ENCODE measurements around the gene CD93.

Gene CD93, protein sequence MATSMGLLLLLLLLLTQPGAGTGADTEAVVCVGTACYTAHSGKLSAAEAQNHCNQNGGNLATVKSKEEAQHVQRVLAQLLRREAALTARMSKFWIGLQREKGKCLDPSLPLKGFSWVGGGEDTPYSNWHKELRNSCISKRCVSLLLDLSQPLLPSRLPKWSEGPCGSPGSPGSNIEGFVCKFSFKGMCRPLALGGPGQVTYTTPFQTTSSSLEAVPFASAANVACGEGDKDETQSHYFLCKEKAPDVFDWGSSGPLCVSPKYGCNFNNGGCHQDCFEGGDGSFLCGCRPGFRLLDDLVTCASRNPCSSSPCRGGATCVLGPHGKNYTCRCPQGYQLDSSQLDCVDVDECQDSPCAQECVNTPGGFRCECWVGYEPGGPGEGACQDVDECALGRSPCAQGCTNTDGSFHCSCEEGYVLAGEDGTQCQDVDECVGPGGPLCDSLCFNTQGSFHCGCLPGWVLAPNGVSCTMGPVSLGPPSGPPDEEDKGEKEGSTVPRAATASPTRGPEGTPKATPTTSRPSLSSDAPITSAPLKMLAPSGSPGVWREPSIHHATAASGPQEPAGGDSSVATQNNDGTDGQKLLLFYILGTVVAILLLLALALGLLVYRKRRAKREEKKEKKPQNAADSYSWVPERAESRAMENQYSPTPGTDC

DNA sequence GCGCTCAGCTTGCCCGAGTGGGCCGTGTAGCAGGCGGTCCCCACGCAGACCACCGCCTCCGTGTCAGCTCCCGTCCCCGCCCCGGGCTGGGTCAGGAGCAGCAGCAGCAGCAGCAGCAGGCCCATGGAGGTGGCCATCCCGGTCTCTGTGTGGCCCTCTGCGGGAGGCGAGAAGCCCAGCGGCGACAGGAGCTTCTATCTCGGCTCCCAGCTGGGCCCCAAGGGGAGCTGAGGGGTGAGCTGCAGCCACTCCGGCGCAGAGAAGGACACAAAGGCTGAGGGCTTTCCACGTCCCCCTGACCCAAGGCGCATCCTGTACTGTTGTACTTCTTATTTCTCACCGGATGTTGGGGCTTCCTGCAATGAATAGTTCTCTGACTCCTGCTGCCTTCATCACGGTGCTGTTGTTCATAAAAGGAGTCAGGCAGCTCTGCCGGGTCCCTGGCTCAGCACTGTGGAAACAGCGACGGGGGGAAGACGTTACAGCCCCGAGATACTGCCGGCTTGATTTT is at the start of gene CD93:
CD93 (minus strand) TSS at position 269 of the 511 bp plus-strand sequence; CDS start at position 137, 132 bp downstream.
- no peak for DNase-seq (ENCODE audit: low spot score)

DNA sequence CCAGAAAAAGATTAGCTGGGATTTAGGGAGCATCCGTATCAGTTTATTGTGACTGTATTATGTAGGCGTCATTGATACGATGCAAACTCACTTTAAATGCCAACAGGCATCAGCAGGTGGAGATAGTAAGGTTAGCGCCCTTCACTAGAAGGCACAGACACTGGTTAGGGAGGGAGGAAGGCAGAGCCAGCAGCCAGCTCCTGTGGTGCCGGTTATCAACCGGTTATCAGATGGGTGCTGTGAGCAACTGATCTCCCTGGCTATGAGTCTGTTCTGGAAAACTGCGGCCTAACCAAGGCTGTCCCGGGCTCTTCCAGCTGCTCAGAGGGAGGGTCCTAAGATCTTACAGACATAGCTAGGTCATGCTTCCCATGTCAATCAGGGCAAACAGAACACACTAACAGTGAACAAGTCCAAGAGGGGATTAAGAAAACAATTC is 47.5 kb upstream of the CD93 start:
- no peak for DNase-seq (ENCODE audit: low spot score)

DNA sequence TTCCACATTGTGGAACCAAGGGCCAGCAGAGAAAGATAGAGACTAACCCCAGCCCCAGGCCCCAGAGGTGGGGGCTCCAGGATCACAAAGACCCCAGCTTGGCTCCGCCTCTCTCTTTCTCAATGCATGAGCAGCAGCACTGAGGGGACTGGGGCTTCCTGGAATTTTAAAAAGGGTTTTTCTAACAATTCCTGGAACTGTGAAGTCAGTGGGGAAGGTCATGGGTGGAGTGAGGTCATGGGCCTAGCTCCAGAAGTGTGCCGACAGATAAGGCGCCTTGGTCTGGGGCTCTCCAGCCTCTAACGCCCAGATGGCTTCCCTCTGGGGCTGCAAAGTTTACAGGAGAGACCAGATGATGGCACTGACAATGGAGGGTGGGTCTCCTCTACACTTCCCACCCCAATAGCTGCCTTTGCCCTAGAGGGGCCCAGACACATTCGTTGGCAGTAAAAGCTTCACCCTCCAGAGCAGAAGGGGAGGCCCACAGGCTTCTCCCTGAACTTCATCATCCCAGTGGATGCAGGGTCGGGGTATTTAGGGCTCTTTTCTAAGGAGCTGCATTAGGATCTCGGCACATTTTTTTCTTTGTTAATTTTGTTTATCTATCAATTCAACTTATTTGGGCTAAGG is 46.9 kb upstream of the CD93 start:
- DNase-seq (ENCODE audit: low spot score), result no peak

DNA sequence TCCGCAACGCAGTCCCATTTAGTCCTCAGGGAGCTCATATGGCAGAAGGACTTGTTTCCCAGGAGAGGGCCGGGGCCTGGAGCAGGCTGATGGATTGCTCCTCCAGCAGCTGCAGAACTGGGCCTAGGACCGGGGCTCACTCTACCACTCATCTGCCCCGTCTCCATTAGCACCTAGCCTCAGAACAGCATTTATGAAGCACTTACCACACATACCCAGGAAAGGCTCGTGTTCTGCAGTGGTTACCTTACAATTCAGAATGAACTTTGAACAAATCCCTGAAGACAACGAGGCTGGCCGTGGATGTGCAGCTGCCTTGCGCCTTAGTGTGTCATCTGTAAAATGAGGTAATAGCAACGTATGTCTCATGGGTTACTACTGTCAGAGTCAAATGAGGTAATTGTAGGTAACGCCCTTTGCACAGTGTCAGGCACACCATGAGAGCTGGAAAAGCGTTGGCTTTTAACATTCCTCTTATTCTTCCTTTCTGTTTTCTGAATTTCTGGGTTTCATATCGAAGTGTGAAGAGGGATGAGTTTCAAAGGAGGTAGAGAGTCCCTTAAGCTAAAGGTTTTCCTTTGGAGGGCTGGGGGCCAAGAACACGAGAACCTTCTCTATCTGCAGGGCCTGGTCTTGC is 46.3 kb upstream of the CD93 start:
- no peak for DNase-seq (ENCODE audit: low spot score)

DNA sequence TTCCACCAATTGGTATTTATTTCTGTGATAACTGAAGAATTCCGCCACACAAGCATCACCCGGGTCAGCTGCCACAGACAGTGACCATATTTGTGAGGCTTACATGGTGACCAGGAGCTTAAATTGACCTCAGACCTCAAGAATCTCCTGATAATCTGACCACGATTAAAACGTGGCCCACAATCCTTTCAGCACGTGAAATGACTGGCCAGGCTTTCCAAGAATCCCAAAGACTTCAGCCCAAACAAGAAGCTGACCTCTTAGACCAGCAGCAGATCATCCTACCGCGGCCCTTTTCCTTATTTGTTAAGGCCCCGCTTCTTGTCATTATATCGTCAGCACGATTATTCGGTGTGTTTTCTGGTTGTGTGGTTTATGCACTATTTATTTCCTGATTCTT is 45.6 kb upstream of the CD93 start:
- DNase-seq (ENCODE audit: low spot score), result no peak

DNA sequence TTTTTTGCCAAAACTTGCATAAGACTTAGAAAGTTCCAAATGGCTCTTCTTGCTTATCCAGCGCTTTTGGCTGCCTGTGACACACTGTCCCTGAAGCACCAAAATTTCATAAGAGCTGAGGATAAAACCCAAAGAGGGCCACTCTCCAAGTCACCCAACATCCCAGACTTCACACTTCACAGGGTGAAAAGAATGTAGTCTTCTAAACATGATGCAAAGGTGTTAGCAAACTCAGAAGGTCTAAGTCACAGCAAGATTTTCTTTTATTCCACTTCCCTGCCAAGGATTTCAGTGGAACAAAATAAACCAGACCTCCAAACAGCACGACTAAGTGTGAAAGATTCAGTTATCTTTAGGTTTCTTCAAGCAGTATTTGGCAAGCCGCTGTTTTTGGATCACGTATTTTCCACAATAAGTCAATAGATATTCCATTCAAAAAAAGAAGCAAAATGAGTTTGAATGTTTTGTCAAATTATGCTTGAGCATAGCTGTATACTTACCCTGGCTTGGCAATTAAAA is 44.6 kb upstream of the CD93 start:
- no peak for DNase-seq (ENCODE audit: low spot score)

DNA sequence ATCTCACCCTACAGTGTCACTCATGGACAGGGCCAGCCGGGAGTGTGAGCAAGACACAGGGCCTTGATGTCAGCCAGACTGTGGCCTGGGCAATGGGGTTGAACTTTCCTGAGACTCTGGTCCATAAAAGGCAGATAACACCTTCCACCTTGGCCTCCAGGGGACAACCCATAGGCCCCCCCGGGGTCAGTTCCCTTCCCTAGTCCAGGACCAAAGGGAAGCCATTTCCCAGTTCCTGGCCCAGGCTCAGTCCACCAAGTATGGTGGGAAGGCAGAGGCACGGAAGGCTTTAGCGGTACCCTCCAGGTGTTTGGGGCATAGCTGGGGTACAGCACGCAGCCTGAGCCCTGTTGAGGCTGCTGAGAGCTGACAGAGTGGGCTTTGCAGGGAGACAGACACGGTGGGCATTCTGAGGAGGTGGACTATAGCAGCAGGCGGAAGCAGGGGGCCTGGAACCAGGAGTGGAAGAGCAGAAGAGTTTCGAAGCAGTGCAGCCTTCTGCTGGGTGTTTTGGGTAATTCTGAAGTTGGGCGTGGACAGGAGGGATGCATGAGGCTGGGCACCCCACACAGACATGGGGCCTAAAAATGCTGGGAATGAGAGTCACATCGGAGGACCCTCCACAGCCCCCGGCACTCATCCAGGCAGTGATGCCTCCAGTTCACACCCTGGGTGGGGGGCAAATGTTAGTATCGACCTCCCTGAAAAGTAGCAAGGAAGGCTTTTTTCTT is 43.9 kb upstream of the CD93 start:
- DNase-seq (ENCODE audit: low spot score), result no peak

DNA sequence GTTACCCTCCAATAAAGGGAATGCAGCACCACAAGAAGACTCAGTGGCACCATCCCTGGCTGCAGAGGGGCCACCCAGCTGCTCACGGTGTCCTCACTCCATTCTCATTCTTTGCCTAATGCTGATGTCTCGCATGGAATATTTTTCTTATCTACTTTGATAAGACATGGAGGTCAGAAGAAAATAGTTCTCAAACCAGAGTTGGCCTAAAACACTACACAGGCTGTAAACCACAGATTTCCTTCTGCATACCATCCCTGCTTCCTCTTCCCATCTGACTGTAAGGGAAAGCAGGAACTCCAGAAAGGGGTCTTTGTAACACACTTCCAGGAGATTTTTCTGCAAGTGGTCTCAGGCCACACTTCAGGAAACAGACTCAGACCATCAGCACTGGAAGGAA is 43.1 kb upstream of the CD93 start:
- peak; percentile 36 for DNase-seq (ENCODE audit: low spot score)

DNA sequence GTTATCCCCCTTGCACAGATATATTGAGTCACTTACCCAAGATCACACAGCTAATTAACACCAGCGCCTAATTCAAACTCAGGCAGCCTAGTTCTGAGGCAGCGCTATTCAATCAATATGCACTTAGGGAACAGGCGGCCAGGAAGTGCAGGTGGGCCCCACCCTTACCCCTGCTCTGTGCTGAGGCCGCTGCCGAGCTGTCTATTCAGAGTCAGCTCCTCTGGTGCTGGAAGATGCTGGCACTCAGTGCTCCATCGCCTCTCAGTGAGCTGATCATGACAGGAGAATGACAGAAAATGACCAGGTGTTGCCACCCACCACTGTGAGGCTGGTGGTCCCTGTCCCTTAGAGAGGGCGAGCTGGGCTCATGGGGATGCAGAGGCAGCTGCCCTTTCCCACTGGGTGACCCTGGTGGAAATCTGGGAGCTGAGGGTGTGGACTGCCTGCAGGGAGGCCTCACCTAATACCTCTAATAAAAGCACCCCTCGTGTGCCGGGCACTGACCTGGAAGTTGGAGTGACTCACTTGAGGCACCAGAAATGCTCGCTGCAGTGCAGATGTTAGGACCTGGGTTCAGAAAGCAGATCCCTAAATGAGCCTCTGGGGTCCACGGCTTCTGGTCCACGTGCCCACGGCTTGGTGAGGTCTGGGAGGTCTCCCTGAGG is 42.5 kb upstream of the CD93 start:
- no peak for DNase-seq (ENCODE audit: low spot score)

DNA sequence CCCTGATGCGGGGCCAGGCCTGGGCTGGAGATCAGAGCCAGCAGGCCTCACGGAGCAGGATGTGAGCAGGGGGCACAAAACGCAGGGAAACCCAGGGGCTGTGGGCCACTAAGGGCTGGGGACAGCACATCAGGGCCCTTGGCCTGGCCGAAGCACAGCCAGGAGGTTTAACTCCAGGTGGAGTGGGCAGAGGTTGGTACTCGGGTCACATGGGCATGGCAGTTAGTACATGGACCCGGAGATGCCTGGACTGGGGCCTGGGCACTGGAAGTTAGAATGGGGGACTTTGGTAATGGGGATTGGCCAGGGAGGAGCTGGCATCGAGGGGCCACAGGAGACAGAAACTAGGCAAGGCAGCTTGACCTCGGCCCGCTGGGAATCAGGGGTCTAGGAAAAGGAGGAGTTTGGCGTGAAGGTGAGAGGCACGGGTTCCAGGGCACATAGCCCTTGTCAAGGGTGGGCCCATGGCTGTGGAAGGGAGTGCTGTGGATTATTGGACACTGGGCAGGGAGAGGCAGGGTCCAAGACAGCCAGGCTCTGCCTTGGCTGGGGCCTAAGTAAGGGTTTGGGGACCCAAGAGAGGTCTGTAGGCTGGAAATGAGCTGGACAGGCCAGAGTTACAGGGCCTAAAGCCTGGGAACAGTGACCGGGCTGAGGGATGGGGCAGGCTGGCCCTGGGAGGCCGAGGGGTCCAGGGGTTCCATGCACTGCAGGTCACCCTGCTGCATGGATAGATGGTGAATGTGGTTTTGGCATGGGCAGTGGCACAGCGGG is 41.6 kb upstream of the CD93 start:
- DNase-seq (ENCODE audit: low spot score), result no peak

DNA sequence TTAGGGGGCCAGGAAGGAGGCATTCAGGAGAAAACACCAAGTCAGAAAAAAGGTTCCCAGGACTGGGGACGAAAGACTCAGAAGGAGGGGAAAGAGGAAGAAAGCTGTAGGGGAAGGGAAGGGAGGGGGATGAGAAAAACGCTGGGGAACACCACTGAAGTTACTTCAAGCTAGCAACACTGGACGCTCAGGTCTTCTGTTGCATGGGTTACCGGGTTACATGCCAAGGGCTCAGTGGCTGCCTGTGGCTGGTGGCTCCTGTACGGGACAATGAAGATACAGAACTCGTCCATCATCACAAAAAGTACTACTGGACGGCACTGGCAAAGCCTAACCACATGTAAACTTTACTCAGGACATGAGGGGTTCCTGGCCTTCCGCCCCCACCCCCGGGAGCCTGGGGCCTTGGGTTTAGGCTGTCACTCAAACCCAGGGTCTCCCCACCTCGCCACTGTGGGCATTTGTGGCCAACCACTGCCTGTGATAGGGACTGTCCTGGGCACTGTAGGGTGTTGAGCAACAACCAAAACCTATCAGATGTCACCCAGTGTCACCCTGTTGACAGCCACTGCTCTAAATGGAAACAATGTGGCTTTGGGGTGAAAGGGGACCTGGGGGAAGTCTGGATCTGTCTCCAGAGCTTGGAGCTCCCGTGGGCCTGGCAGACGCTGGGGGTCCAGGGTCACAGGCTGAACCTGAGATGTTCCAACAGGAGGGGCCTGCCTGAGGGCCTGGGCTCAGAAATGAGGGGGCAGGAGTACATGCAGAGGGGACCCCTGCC is 40.3 kb upstream of the CD93 start:
- peak; percentile 45 for DNase-seq (ENCODE audit: low spot score)

DNA sequence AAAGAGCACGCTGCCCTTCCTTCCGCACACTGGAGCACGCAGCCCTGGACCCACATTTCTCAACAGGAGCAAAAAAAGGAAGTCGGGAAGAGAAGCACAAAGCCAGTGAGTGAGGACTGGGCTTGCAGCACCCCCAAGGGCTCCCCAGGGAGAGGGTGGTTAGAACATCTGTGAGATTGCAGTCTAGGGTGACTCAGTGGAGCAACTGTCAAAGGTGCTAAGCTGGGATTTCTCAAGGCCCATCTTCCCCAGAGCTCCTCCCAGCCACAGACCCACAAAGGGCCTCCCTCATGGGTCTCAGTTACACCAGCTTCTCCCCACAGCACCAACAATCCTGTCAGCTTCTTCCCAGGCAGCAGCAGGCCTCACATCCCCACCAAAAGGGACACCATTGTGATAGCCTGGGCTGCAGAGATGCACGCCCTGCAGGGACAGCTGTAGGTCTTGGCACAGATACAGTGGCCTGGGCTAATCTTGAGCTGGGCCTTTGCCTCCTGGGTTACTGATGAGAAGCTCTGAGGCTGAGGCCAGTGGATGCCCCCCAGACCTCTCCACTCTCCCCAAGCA is 39.6 kb upstream of the CD93 start:
- peak; percentile 73 for DNase-seq (ENCODE audit: low spot score)

DNA sequence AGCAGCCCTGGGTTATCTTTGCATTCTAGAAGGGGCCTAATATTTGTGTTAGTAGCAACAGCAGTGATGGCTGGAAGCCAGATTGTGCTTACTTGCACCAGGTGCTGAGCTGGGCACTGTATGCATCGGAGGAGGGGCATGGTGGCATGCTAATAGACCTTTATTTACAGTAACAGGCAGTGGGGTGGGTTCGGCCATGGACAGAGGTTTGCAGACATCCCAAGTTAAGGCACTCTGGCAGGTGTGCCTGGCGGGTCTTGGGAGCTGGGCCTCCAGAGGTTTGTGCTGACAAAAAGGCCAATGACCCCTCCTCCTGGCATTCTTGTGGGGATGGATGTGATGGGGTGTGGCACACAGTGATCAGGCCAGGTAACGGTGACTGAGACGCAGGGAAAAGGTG is 39.0 kb upstream of the CD93 start:
- no peak for DNase-seq (ENCODE audit: low spot score)

DNA sequence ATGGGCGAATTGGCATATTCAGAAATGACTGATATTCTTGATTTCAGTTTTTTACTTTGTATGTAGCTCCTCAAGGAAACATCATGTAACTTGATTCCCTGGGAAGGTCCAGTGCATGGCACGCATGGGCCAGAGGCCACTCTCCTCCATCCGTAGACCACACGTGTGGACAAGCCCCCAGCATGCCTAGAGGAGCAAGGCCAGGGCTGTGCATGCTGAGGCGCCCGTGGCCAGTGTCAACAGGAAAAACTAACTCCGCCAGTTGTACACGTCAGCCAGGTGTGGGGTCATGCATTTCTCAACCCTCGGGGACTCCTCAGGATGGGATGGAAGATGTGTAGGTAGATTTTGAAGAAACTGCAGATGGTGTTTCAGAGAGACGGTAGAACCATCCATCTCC is 37.8 kb upstream of the CD93 start:
- DNase-seq (ENCODE audit: low spot score), result no peak

DNA sequence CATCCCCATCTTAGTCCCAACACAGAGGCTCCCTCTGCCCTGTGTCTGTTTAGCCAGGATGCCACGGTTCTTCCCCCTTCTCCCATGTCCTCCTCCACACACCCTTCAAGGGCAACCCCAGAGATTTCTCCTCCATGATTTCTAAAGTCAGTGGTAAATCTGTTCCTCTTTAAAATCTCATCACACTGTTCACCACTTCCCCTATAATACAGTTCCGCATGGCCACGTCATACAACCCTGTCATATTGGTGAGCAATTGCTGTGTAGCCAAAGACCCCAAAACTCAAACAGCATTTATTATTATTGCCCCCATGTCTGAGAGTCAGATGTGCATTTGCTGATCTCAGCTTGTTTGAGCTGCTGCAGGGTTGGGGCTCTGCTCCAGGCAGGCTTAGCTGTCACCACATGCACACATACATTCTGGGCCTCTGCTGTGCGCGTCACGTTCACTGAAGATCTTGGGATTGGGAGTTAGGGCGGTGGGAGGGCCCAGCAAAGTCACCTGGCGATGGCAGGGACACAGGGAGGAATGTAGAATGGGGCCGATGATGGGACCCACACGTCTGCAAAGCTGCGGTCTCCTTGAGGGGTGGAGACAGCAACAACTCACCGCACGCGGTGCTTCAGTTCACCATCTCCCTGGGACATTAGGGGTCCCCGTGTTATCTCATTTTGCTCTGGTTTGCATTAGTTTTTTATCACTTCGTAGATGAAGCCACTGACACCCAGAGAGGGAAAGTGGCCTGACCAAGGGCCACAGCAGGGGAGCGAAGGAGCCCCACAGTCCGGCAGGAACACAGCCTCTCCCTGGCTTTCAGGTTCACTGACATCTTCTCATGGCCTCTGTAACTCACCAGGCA is 36.9 kb upstream of the CD93 start:
- DNase-seq (ENCODE audit: low spot score), result no peak

DNA sequence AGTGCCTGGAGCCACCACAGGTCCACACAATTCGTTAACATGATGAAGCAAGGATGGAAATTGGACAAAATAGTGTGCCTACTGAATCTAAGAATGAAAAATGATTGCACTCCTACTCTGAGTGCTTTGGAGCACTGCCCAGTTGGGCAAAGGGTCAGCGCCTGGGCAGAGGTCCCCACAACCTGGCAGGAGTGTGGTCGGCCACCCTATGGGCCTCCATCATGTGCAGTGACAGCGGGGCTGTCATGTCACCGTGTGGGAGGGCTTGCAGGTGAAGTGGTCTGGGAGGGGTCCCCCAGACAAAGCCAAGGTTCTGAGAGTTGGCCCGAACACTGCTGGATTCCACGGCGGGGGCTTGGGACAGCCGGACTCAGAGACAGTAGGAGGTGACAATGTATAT is 36.2 kb upstream of the CD93 start:
- no peak for DNase-seq (ENCODE audit: low spot score)

DNA sequence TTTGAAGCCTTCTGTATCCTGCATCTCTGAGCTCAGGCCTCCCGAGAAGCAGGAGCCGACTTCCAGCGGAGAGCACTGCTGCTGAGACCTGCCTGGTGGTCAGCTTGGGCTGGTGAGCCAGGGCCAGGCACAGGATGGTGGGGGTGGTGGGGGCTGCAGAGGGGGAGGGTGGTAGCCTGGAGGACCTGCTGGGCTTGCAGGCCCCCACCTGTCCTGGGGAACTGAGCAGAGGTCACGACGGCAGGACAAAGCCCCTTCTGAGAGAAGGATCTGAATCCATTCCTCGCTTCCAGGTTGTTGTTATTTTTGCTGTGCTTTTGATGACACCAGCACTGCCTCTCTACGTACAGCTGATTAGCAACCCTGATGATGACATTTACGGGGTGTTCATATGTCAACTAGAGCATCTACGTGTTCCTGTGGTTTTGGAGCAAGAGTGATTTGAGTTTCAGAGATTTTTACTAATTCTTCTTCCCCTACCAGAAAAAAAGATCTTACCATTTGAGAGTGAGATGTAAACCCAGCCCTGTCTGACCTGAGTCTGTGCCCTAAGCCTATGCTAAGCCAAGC is 35.7 kb upstream of the CD93 start:
- no peak for DNase-seq (ENCODE audit: low spot score)

Data from Ammon's horn (tissue), 1 donor.